Kasumi-1 (cell line): ENCODE measurements around the gene INPP4B.

Experiments used
- DNase-seq, 2 experiments: peaks; one replicate each; lab custom pipeline; 2025; lab: John Stamatoyannopoulos, UW

INPP4B gene

DNA sequence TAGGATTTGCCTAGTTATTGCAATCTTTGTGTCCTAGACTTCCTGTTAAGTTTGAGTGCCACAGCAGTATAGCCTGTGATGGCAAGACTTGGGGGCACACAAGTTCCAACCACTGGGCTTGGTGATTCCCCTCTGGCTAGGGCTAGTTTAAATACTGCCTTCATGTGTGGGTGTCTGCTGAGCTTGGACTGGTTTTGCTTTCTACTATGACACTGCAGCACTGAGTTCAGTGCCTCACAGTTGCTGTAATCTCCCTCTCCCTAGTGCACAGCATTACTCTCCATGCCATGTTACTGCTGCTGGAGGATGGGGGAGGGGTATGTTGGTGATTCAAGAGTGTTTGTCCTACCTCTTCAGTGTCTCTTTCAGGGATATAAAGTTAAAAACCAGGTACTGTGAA is 830.1 kb downstream of the INPP4B start:
- no peak for DNase-seq

DNA sequence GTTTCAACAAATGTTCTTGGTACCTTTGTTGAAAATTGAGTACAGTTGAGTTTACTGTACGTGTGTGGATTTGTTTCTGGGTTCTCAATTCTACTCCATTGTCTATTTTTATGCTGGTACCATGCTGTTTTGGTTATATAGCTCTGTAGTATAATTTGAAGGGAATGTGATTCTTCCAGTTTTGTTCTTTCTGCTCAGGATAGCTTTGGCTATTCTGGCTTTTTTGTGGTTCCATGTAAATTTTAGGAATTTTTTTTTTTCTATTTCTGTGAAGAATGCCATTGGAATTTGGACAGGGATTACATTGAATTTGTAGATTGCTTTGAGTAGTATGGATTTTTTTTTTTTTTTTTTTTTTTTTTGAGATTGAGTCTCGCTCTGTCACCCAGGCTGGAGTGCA is 836.4 kb downstream of the INPP4B start:
- no peak for DNase-seq

DNA sequence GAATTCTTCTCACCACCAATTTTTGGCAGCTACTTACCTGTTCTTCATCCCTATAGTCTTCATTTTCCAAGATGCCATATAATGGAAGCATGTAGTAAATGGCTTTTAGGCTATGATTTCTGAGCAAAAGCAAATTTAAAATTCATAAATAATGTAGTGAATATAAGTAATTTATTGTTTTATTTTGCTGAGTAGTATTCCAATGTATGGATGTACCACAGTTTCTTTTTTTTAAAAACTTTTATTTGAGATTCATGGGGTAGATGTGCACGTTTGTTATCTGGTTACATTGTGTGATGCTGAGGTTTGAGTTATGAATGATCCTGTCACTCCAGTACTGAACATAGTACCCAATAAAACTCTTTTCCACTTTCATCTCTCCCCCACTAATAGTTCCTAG is 840.6 kb downstream of the INPP4B start:
- DNase-seq, result no peak

DNA sequence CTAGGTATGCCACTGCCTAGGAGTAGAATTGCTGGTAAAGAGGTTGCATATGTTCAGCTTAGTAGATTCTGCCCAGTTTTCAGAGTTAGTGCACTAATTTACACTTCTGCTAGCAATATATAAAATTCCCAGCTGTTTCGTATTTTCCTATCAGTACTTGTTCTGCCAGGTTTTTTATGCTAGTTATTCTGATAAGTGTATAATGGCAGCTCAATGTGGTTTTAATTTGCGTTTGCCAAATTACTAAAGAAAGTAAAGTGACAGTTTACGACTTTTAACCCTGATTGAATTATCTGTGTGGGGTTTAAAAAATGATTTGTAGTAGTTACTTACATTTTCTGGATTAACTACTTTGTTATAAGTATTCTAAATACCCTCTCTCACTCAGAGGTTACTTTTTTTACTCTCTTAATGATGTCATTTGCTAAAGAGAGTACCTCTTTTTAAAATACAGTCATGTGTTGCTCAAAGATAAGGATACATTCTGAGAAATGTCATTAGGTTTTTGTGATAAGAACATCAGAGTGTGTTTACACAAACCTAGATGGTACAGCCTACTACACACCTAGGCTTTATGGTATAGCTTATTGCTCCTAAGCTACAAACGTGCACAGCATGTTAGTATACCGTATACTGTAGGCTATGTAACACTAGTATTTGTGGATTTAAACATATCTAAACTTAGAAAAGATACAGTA is 846.5 kb downstream of the INPP4B start:
- no peak for DNase-seq

DNA sequence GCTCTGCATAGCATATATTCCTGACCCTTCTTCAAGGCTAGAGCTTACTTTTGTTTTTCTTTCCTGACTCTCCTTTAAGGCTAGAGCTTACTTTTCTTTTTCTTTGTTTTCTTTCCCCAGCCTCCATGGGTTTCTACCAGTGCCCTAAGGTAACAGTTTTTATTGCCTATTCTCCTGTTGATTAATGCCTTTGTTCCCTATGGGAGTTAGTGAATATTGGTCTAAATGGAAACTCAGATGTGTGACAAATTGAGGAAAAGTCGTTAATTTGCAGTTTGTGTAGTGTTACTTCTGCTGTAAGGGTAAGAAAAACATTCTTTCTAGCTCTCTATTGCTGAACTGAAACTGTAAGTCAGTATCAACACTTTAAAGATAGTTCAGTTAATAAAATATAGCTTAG is 851.0 kb downstream of the INPP4B start:
- DNase-seq, result no peak

DNA sequence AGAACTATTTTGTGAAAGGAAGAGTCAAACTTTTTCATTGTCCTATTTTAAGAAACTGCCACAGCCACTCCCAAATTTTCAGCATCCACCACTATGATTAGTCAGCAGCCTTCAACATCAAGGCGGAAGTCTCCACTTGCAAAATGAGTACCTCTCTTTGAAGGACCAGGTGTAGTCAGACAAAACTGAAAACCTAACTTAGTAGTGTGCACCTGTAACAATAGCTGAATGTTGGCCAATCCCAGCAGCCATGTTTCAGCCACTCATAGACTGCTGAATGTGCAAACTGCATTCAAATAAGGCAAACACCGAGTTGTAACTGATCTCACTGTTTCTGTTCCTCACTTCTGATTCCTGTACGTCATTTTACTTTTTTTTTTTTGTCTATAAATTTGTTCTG is 868.7 kb downstream of the INPP4B start:
- DNase-seq, result no peak
